Measurements from ENCODE around the gene SMC3.
"Not testable (repeated sequence)": the region's sequence is repeated elsewhere in the genome, so short reads cannot be mapped to it uniquely, and the experiment has no call there.

Gene SMC3

DNA sequence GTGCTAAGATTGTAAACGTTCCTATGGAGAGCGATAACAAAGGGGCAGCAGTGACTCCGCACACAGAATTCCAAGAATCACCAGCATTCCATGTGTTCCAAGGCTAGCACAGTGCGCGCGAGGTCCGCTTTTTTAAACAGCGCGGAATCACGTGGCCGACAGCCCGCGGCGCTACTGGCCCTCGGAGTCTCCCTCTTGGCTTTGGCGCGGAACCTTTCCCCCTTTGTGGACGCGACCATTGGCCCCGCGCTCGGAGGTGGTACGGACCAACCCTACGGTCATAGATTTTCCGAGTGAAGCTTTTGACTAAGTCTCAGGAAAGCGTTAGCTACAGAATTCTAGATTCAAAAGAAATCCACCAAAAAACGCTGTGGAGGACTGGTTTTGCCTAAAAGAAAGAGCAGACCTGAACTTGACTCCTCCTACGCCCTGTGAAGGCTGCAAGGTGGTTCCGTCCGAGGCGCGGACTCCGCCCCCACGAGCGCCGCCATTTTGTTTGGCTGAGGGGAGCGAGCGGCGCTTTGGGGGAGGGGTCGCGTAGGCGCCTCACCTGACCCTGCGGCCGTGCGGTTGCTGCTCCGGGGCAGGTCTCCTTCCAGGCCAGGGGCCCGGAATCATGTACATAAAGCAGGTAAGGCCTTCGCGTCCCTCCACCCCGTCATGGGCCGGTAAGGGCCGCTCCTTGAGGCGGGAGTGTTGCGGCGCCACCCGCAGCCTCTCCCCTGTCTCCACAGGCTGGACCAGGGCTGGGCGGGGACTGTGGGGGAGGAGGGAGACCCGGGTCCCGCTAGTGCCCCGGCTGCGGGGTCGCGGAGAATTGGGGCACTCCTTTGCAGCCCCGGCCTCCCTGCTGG, at the start of gene SMC3:
SMC3 (plus strand) TSS at position 495 of the 854 bp plus-strand sequence; CDS start at position 617, 122 bp downstream.
- peak; percentile 61 for DNase-seq

DNA sequence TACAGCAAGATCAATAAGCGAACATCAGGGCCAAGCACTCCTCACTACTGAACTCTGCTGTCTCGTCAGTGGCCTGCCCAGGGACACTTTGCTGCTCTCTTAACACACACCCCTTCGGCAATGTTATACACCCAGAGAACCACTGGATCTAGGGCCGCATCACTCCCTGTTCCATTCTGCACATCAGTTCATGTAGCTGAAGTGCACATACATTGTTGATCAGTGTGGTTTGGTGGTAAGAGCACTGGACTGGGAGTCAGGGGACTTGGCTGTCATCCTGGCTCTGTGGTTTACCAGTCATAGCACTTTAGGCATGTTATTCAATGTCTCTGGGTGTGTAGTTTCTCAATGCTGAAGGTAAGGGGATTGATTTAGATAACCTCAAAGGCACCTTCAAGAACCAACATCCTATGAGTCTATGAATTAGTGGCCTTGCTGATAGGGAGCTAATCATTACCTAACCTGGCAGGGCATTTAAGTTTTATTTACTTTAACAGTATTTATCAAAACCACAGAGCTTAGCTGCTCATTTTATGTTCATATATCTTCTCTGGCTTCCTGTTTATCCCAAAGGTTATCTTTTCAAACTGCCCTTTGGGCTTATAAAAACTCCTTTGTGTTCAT, 45.0 kb upstream of the SMC3 start:
- no peak for DNase-seq

DNA sequence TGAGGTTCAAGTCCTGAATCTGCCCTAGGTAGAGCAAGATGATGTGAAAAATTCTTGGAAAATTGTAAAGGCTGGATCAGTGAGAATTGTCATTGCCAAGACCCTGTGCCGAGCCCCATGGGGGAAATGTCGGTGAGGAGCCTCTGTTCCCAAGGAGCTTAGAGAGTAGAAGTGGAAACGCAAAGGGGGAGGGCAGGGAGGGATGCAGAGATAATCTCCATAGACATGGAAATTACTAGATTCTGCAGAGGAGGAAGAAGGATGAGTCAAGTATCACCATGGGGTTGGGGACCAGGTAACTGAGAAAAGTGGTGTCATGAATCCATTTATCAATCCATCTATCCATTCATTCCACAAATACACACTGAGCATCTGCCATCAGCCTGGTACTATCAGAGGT, 43.8 kb upstream of the SMC3 start:
- DNase-seq, result no peak

DNA sequence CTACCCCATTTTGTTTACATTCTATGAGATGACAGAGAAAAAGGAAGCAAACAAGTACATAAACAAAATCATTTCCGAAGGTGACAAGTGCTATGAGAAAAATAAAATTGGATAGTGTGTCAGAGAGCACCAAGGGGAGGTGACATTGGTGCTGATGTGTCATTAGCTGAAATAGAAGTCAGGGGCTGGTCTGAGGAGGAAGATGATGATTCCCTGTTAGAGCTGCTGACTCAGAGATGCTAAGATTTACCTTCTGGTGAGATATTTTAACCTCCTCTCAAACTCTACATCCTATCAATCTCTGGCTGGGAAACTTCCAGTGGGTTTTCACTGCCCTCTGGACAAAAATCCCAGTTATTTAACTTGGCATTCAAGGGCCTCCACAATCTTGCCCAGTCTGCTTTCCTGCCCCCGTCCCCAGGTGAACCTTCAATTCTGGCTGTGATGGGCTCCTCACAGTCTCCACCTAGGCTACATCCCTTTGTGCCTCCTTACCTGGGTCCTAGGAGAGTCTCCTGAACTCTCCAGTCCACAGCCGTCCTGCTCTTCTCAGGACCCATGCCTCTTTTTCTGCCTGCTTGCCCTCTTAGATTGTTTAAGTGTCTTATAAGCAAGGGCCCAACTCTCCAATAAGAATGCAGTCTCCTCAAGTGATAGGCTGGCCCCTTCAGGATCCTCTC, 43.2 kb upstream of the SMC3 start:
- no peak for DNase-seq

DNA sequence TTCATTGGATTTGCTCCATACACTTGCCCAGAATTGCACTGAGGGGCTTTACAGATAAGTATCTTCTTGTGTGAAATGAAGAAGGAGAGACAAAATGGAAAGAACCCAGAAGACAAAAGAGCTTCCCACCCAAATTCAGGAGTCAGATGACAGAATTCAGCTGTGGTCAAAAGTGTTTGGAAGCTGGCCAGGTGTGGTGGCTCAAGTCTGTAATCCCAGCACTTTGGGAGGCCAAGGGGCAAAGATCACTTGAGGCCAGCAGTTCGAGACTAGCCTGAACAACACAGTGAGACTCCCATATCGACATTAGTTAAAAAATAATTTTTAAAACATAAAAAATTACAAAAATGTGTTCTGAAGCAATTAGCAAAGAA, 42.6 kb upstream of the SMC3 start:
- DNase-seq, result no peak

DNA sequence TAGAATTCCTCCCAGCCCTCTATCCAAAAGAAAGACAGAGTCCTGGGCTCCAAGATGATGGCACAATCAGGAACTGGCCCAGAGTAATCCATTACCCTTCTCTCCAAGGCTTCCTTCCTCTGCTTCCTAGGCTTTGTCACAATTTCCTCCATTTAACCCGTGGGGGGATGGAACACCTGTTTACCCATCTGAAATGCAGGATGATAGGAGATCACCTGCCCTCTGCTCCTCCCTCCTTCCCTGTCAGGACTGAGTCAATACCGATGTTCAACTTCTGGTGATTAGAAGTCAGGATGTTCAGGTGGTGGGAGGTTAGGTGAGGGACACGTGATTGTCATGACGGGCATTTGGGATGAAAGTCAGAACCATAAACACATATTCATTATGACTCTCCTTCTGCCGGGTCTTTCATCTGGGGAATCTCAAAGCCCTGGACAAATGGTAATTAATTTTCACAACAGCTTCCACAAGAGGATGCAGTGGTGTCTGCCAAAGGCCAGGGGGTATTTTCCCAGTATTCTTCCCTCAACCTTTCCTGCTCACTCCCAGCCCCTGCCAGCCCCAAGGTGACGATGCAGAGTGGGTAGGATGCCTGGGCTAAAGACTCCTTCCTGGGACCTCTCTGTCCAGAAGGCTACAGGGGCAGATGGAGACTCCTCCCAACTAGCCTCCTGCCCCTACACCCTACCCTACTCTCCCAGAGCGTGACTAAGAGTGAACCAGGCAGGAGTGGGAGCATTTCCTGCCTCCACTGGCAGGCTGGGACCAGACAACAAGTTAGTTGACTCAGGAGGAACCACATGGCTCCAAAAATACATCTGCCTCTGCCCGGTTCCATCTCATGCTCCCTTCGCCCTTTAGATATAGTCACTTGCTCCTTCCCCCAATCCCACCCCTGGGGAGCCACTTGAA, 41.9 kb upstream of the SMC3 start:
- DNase-seq, result no peak

DNA sequence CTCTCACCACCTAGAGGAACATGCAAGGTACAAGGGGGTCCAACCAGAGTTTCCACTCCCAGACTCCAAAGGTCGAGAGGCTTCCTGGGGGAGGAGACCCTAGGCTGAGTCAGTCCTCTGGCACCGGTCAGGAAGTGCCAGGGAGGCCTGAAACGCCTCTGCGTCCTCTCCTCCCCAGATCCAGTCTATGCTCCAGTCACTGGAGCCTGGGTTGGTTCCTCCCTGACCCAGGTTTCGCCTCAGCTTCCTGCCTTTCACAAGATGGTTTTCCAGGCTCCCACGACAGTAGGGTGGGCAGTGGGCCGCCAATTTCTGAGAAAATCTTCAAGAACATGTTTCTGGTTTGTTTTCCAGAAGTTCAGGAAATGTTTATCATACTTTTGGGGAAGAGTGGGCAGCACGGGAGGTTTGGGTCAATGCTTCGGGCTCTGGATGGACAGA, 39.7 kb upstream of the SMC3 start:
- no peak for DNase-seq

DNA sequence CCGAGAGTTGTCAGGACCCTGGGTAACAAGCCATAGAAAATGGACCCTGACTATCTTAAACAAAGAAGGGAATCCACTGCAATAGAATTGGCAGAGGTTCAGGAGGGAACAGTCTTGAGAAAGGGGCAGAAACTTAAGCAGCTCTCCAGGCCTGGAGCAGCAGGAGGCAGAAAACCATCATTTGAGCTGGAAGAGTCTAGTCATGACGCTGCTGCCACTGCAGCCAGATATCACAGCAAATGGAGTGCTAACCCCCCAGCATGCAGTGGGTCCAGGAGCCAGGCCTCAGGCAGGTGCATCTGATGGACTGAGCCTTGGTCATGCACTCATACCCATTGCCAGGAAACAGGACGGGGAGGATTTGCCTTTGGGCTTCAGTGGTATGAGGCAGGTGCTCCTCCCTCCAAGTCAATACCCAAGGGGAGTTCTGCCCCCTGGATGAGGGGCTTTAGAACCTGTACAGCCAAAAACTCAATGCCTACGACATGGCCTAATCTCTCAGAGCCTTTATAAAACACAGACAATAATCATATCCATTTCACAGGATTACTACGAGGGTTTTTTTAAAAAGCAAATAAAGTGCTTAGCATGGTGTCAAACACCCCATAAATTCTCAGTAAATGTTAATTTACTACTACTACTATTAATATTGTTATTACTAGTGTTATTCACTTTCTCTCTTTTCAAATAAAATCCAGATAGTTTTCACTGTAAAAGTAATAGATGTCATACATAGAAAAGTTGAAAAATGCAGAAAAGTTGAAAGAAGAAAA, 39.1 kb upstream of the SMC3 start:
- no peak for DNase-seq

DNA sequence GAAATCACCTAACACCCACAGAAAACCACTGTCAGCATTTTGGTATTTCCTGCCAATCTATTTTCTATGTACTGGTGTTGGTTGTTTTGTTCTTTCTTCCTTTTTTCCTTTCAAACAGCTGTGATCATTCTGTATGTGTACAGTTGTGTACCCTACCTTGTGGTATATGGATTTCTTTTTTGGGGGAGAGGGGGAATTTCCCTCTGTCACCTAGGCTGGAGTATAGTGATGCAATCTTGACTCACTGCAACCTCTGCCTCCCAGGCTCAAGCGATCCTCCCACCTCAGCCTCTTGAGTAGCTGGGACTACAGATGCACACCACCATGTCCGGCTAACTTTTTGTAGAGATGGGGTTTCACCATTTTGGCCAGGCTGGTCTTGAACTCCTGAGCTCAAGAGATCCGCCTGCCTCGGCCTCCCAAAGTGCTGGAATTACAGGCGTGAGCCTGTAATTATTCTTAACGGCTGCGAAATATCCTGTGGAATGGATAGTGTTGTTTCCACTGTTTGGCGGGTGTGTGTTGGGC, 38.4 kb upstream of the SMC3 start:
- not testable (repeated sequence) for DNase-seq

DNA sequence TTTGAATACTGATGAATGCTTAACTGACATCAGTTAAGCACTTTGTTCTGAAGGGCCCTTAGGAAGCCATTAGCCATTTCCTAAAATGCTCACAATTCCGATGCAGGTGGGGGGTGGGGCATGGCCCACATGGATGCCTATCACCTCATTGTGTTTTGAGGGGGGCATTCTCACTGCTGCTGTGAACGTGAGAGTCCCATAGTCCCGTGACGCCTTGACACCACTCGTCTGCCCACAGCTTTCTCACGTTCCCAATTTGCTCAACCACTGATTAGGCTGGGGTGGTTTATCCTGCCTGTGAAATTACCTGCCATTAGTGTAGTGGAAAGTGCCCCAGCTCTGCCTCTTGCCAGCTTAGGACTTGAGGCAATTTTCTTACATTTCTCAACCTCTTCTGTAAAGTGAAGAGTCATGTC, 37.9 kb upstream of the SMC3 start:
- DNase-seq, result no peak

DNA sequence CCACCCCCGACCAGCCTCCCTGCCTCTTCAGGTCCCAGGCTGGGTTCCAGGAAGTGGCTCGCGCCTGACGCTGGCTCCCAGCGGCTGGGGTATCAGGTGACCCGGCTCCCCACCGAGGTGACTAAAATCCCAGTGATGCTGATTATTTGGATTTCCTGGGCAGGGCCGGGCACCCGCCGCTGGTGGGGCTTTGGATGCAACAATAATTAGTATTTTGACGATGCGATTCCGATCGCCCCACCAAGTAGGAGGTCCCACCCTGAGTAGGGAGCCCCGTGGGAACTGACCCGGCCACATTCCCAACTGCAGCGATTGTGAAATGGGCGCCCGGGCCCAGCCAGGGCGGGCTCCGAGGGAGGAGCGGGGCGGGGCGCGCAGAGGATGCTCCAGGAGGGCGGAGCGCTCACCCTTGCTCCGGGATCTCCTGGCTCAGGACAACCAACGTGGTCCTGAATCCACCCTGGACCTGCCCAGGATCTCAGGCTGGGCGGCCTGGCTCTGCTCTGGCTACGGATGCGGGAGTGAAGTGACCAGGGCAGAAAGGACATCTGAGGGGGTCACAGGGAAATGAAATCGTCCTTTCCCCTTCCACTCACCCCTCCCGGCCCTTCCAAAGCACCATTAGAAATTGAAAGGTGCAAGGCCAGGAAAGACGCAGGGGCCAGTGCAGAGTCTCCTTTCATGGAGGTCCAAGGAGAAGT, 37.2 kb upstream of the SMC3 start:
- DNase-seq, result no peak

DNA sequence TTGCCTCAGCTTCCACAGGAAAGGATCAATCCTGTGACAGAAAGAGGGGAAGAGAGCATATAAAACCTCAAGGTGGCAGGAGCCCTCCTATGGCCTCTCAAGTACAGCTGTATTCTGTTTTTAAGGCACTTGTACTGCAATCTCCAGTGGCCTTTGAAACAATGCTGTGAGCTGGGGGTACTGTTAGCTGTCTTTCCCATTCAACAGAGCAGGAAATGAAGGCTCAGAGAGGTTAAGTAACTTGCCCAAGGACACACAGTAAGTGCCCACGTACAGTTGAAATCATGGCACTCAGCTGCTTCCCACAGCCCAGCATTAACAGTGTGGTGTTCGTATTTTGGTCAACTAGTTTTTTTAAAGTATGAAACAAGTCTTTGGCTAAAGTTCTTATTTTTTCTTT, 35.8 kb upstream of the SMC3 start:
- DNase-seq, result no peak

DNA sequence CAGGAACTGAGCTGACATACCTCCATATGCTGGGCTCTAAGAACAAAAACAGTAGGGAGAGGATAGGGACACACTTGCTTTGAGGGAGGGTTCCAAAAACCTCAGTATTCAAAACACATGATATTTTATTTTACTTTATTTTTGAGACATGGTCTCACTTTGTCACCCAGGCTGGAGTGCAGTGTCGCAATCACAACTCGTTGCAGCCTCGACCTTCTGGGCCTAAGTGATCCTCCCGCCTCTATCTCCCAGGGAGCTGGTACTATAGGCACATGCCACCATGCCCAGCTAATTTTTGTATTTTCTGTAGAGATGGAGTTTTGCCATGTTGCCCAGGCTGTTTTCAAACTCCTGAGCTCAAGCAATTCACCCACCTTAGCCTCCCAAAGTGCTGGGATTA, 34.9 kb upstream of the SMC3 start:
- DNase-seq, result not testable (repeated sequence)

DNA sequence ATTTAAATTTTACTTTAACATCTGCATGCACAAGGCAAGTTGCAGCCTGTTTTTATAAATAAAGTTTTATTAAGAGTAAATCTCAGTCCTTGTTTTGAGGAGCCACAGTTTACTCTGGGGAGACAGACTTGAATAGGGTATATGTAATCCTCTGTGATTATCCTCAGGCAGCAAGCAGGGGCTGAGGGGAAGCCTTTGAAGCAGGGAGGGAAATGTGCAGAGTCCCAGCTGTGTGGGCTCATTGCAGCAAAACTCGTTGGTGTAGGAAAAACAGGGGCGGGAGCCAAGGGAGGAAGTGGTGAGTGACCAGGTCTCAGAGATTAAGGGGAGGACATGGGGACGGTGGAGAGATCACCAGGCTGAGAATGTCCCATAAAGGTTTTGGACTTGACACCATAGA, 34.3 kb upstream of the SMC3 start:
- no peak for DNase-seq

DNA sequence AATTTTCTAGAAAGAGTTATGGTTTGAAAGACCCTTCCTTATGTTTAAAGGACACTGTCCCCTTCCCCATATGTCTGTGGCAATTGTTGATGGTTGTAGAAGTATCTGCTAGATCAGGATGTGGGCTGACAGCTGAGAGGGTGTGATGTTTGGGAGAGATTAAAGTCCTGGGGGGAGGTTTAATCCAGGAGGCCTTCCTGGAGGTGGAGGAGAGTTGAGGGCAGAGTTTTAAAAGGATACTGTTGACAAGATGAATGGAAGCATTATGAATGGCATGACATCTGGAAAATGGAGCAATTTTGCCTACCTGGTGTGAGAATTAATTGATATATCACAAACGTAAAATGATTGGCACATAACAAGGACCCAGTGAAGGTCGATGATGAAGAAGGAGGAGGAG, 32.9 kb upstream of the SMC3 start:
- no peak for DNase-seq

DNA sequence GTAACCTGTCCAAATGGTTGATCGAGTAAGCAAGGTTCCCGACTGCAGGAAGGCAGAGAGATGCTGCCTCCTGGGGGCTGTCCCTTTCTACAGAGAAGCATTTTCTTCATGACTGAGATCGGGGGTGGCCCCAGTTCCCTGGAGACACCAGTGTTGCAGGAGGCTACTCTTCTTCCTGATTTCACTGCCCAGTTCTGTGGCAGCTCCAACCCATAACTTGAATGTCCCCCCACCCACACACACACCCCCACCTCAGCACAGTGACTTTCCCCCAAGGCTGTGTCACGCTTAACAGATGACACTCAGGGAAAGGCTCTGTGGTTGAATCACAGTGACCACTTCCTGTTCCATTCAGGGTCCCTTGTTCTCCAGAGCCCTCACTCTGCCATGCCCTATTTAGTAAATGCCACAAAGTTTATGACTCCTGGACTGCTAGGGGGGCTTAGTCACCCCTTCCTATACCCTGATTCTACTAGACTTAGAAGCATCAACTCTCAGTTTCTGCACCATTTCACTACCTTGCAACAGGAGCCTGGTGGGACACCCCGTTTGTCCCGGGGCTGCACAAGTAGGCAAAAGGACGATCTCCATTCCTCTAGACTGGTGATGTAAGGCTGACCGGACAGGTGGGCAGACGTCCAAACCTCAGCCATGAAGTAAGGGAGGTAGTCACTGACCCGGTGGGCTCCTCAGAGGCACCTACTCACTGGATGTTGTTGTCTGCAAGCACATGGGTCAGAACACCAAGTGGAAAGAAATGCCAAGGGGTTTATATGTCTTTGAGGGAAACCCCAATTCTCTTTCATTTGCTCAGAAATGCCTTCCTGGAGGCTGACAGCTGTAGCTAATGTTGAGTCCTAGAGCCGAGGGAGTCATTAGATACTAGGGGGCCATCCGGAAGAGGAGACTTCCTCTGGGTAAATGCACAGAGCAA, 31.3 kb upstream of the SMC3 start:
- DNase-seq, result no peak

DNA sequence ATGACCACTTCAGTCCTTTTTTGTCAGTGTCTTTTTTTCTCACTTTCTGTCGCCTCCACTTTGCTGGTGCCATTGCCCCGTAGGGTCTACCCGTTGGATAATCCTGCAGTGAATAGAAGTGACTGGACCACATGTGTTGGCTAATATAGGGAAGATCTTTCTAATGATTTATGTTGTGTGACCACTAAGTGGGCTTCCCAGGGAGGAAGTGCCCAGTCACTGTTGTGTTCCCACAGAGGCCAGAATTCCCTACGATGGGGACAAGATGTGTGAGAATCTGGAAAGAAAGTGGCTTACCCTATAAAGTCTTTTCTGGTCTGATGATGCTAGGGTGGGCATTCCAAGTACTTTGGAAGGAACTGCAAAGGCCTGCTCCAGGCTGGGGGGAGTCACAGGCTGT, 28.4 kb upstream of the SMC3 start:
- no peak for DNase-seq

DNA sequence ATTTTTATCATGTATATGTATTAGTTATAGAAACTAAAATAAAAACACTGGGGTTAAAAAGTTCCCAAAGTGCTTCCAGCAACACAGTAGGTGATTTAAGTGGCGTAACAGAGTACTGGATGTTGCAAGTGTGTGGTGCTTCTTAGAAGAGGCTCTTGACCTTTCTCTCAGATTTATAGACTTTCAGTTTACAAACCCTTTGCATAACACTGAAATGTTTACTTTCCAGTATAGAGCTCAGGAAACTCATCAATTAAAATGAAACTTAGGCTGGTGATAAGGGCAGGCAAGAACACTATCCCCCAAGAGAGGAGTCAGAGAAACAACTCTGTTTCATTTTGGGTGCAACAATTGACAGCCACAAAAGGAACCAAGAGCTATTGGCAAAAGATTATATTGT, 27.5 kb upstream of the SMC3 start:
- DNase-seq, result no peak

DNA sequence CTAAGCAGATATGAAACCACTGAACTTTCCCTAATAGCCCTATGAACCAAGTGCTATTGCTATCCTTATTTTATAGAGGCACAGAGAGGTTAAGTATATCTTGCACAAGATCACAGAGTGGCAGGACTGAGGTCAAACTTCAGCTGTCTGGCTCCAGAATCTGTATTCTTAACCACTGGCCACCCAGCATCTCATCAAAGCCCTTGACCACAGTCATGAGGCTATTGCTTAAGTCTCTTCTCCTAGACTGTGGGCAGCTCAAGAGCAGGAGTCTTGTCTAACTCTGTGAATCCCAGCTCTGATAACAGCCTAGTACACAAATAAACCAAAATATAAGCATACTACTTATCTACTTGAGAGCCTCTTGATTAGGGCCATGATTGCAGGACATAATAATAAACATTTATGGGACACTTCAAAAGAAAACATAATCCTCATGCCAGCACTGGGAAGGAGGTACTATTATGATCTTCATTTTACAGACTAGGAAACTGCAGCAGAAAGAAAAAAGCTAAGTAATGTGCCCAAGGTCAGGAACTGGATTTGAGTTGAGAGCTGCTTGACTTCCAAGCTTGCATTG, 22.4 kb upstream of the SMC3 start:
- no peak for DNase-seq

DNA sequence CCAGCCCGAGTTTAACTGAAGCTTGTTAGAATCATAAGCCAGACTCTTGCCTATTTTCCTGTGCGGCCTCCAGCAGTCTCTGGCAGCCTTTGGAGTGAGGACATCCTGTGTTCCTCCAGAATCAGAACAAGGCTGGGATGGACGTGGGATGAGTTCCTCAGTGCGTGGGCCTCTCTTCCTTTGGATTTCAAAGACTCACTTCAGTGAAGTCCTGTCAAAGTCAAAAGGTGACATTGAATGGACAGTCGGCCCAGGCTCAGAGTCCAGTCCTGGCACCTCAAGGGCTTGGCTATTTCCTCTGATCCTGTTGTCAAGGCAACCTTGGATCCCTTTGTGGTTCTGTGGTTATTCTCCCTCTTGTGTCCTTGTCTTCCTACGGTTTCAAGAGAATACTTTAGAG, 21.4 kb upstream of the SMC3 start:
- no peak for DNase-seq
